Activated T-cell treated with anti-CD3 and anti-CD28 coated beads, Interleukin-2, amount 50 U/mL, for 24 hours (primary cell): Measurements from ENCODE around the gene KLRK1.
A peak's percentile ranks its signal among the peaks of the same experiment; 100 is the strongest.
"Not testable (repeated sequence)": the region's sequence is repeated elsewhere in the genome, so short reads cannot be mapped to it uniquely, and the experiment has no call there.

Source experiments
- DNase-seq: peaks from one replicate; pipeline ENCODE4 v3.0.0-alpha.2; 2020
- H3K27ac Mint-ChIP-seq: 2 replicates; pipeline ENCODE4 v1.8.0; 2020; ENCODE audit warnings: mild to moderate bottlenecking, mixed read lengths
- H3K27me3 Mint-ChIP-seq: 2 replicates; pipeline ENCODE4 v1.8.0; 2020; ENCODE audit warnings: mixed read lengths
- H3K36me3 Mint-ChIP-seq: 2 replicates; pipeline ENCODE4 v1.8.0; 2020; ENCODE audit warnings: low read depth, mixed read lengths
- H3K4me1 Mint-ChIP-seq: 2 replicates; pipeline ENCODE4 v1.8.0; 2020; ENCODE audit warnings: low read depth, mixed read lengths
- H3K4me3 Mint-ChIP-seq: 2 replicates; pipeline ENCODE4 v1.8.0; 2020; ENCODE audit warnings: mild to moderate bottlenecking, moderate library complexity, mixed read lengths
- H3K9me3 Mint-ChIP-seq: 2 replicates; pipeline ENCODE4 v1.8.0; 2020; ENCODE audit warnings: mixed read lengths

The KLRK1 gene

DNA sequence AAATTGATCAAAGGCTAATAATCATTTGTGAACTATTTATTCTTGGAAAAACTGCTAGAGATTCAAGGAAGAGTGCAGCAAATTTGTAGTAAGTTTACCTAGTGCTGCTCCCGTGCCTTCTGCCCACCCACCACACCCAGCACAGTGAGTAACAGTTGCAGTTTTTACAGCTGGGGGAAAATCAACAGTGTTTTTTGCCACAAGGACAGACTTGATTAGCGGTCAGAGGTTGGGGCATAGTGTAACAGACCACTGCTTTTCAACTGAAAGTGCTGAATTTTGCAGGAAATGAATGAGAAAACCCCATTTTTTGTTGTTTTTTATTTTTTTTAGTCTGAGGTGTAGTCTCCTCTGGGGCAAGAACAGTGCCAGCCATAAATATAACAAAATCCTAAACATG, 7.5 kb upstream of the KLRK1 start:
- Mint-ChIP-seq H3K4me1 (peaks cover 59% of the 10 kb centered on the region), H3K9me3 (no peaks in the 10 kb centered on the region), H3K27ac (peak overlapping the region; percentile 58), H3K36me3 (peaks cover 2% of the 10 kb centered on the region), H3K27me3 (peaks cover 11% of the 10 kb centered on the region), H3K4me3 (peak overlapping the region; percentile 53)
- no peak for DNase-seq

DNA sequence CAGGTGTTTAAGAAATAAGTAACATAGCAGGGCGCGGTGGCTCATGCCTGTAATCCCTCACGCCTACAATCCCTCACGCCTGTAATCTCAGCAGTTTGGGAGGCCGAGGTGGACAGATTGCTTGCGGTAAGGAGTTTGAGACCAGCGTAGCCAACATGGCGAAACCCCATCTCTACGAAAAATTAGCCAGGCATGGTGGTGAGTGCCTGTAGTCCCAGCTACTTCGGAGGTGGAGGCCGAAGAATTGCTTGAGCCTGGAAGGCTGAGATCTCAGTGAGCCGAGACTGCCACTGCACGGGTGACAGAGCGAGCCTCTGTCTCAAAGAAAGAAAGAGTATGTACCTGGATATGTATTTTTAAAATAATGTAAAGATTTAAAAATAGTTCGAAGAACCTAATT, 6.3 kb upstream of the KLRK1 start:
- H3K4me3 Mint-ChIP-seq = peak overlapping the region; percentile 24
- peaks cover 11% of the 10 kb centered on the region for H3K27me3 Mint-ChIP-seq
- not testable (repeated sequence) for DNase-seq, H3K36me3 Mint-ChIP-seq, H3K27ac Mint-ChIP-seq, H3K9me3 Mint-ChIP-seq
- H3K4me1 Mint-ChIP-seq = peaks cover 59% of the 10 kb centered on the region

DNA sequence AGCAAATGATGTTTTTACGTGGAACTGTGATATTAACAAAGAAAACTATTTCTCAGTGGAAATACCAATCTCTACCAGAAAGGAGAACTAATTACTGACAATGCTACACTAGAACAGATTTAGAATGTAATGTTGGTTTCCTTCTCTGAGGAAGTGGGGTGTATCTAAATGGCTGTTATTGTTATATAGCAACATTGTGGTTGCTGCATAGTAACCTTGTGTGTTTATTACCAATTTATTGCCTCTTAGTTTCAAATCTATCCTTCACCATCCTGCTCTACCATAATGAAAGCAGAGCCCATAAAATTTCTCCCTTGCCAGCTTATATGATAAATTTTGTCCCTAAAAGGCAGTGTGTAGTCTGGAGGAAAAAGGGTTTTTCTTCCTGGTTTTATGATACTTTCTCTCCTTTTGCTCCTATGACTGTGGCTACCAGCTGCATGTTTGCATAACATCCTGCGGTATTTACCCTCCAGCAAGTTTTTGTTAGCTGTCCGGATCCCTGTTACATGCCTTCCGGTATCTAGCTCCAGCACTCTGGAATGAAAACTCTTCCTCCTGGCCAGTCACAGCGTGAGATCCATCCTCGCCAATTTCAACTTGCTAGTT, 5.7 kb upstream of the KLRK1 start:
- peaks cover 2% of the 10 kb centered on the region for H3K36me3 Mint-ChIP-seq
- H3K9me3 Mint-ChIP-seq = no peaks in the 10 kb centered on the region
- H3K4me3 Mint-ChIP-seq = peak overlapping the region; percentile 19
- no peak for DNase-seq
- peaks cover 56% of the 10 kb centered on the region for H3K4me1 Mint-ChIP-seq
- peak overlapping the region; percentile 88 for H3K27ac Mint-ChIP-seq
- peaks cover 11% of the 10 kb centered on the region for H3K27me3 Mint-ChIP-seq

DNA sequence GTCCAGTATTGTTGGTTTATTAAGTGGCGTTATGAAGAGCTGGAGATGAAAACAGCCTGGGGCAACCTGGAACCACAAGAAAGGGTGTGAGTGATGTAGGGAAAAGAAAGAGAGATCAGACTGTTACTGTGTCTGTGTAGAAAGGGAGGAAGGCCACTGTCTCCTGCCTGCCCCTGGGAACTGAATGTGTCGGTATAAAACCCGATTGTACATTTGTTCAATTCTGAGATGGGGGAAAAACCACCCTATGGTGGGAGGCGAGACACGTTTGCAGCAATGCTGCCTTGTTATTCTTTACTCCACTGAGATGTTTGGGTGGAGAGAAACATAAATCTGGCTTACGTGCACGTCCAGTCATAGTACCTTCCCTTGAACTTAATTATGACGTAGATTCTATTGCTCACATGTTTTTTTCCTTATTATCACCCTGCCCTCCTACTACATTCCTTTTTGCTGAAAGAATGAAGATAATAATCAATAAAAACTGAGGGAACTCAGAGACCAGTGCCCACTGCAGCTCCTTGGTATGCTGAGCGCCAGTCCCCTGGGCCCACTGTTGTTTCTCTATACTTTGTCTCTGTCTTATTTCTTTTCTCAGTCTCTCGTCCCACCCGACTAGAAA, 4.8 kb upstream of the KLRK1 start:
- H3K36me3 Mint-ChIP-seq, H3K9me3 Mint-ChIP-seq, H3K27me3 Mint-ChIP-seq: not testable (repeated sequence)
- peak; percentile 40 for DNase-seq
- Mint-ChIP-seq H3K4me1 (peaks cover 57% of the 10 kb centered on the region), H3K4me3 (peak overlapping the region; percentile 19), H3K27ac (peak overlapping the region; percentile 88)

DNA sequence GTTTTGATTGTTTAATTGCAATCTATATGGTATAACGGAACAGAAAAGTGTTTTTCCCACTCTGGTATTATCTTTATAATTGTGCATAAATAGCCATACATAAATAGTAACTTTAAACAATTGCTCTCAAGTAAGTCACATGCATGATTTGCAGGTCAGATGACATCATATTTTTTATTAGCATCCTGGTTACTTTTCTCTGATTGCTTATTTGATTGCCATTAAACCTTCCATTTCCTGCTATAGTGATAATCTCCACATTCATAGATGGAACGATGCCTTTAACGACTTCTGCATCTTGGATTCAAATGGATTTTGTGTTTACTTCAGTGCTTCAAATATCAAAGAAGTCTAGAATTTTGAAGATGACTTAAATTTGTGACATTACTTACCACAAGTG, 3.5 kb upstream of the KLRK1 start:
- H3K4me1 Mint-ChIP-seq = peaks cover 53% of the 10 kb centered on the region
- no peak overlapping the region for H3K4me3 Mint-ChIP-seq
- no peak for DNase-seq
- H3K27ac Mint-ChIP-seq = peak overlapping the region; percentile 64
- H3K9me3 Mint-ChIP-seq = no peaks in the 10 kb centered on the region
- H3K27me3 Mint-ChIP-seq = peaks cover 7% of the 10 kb centered on the region
- peaks cover 4% of the 10 kb centered on the region for H3K36me3 Mint-ChIP-seq

DNA sequence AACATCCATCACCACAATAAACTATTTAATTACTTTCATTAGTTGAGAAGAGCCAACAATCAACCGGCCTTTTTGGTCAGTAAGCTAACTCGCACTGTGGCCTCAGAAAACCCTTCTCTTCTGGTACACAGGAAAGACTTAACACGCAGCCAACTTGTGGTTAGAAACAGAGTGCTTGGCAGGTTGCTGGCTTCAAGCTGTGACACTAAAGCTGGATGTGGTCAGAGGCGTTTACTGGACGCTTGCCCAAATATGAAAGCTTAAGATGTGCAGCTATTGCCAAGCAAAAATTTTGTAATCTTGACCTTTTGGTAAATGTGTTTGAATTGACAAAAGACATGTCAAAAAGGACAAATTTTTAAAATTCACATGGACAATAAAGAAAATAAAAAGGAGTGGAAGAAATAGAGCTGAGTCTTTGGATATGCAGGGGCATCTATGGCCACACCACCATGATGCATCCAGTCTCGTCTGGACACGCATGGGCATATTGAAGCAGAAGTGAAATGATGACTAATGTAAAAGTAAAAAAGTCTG, 2.6 kb upstream of the KLRK1 start:
- Mint-ChIP-seq H3K4me3 (peak overlapping the region; percentile 59), H3K9me3 (no peaks in the 10 kb centered on the region), H3K4me1 (peaks cover 47% of the 10 kb centered on the region)

DNA sequence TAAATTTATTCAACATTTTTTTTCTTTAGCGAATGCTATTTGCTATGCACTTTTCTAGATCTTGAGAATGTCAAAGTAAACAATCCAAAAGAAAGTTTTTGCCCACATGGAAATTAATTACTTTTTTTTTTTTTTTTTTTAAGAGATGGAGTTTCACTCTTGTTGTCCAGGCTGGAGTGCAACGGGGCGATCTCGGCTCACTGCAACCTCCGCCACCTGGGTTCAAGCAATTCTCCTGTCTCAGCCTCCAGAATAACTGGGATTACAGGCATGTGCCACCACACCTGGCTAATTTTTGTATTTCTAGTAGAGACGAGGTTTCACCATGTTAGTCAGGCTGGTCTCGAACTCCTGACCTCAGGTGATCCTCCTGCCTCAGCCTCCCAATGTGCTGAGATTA, 1.1 kb upstream of the KLRK1 start:
- H3K27ac Mint-ChIP-seq = peak overlapping the region; percentile 77
- not testable (repeated sequence) for H3K4me3 Mint-ChIP-seq, H3K27me3 Mint-ChIP-seq, DNase-seq, H3K9me3 Mint-ChIP-seq
- H3K36me3 Mint-ChIP-seq = peaks cover 13% of the 10 kb centered on the region
- peaks cover 43% of the 10 kb centered on the region for H3K4me1 Mint-ChIP-seq

More for the DNA sequence above, 2.6 kb upstream of the KLRK1 start:
- Mint-ChIP-seq H3K27ac (peak overlapping the region; percentile 85), H3K27me3 (peaks cover 3% of the 10 kb centered on the region), H3K36me3 (peaks cover 5% of the 10 kb centered on the region)
- peak; percentile 21 for DNase-seq

DNA sequence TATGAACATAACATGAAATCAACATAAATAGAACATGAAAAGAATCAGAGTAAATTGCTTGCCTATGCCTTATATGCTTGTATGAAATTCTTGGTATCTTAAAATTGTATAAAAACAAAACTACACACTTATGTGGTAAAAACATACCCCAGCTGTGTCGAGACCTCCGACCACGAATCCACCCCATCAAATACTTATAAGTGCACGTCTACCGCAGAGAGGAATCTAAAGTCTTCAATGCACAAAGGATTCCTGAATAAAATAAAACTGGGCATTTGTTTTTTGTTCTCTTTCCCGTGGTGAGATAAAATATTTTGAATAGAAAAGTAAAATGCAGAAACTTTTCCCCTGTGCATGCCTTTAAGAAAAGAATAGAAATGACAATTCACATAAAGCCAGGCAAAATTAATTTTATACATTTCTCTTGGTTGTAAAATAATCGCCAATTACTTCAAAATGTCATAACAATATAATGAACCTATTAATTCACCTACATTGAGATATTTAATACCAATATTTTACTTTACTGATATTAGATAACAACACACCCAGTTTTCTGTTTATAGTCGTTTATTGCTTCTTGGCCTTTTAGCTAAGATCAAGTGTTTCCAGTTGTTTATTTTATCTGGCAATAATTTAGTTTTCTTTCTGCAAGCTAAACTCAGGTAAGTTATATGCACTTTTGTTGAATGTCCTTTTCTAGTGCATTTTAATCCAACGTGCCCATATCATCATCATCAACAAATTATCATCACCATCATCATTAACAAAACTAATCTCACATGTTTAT, 1.0 kb downstream of the KLRK1 start:
- Mint-ChIP-seq H3K4me1 (peaks cover 39% of the 10 kb centered on the region), H3K9me3 (peaks cover 1% of the 10 kb centered on the region), H3K27ac (peak overlapping the region; percentile 81), H3K27me3 (peaks cover 9% of the 10 kb centered on the region), H3K36me3 (peaks cover 29% of the 10 kb centered on the region), H3K4me3 (peak overlapping the region; percentile 79)
- DNase-seq = no peak

DNA sequence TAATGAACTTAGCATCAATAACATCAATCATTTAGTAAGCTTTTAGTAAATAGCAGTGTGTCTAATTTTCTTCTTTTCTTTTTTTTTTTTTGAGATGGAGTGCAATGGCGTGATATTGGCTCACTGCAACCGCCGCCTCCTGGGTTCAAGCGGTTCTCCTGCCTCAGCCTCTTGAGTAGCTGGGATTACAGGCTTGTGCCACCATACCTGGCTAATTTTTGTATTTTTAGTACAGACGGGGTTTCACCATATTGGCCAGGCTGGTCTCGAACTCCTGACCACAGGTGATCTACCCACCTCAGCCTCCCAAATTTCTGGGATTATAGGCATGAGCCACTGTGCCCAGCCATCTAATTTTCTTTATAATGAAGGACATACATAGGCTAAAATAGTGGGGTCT, 2.3 kb downstream of the KLRK1 start:
- H3K27me3 Mint-ChIP-seq, H3K9me3 Mint-ChIP-seq: not testable (repeated sequence)
- H3K36me3 Mint-ChIP-seq = peaks cover 33% of the 10 kb centered on the region
- DNase-seq = peak; percentile 29
- H3K27ac Mint-ChIP-seq = peak overlapping the region; percentile 83
- H3K4me3 Mint-ChIP-seq = peak overlapping the region; percentile 72
- peaks cover 36% of the 10 kb centered on the region for H3K4me1 Mint-ChIP-seq

DNA sequence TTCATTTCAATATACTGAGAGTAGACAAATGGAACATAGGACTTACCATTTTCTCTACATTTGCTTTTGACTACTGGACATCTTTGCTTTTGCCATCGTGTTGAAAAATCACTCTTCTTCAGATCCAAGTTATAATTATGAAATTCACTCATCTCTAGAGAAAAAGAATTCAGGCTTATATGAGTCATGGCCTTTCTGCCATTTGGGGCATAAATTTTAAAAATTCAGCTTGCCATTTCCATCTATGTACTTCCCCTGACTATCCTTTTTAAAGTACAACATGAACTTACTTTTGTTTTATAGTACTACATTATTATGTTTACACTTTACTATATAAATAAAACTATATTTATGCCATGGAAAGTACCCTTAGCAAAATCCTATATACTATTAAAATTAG, 3.0 kb downstream of the KLRK1 start:
- Mint-ChIP-seq H3K4me3 (peak overlapping the region; percentile 73), H3K27ac (peak overlapping the region; percentile 89)

DNA sequence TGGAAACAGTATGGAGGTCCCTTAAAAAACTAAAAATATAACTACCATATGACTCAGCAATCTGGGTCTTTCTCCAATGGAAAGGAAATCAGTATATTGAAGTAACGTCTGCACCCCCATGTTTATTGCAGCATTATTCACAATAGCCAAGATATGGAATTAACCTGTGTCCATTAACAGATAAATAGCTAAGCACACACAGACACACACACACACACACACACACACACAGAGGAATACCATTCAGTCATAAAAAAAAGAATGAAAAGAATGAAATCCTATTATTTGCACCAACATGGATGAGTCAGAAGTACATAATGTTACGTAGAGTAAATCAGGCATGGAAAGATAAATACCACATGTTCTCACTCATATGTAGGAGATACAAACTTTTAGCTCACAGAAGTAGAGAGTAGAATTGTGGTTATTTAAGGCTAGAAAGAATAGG, 4.7 kb downstream of the KLRK1 start:
- H3K27ac Mint-ChIP-seq = peak overlapping the region; percentile 85
- no peak for DNase-seq
- H3K9me3 Mint-ChIP-seq = peaks cover 1% of the 10 kb centered on the region
- peak overlapping the region; percentile 66 for H3K4me3 Mint-ChIP-seq
- peaks cover 47% of the 10 kb centered on the region for H3K36me3 Mint-ChIP-seq
- peaks cover 12% of the 10 kb centered on the region for H3K27me3 Mint-ChIP-seq
- H3K4me1 Mint-ChIP-seq = peaks cover 36% of the 10 kb centered on the region

More for the DNA sequence above, 3.0 kb downstream of the KLRK1 start:
- Mint-ChIP-seq H3K27me3 (peaks cover 12% of the 10 kb centered on the region), H3K36me3 (peaks cover 38% of the 10 kb centered on the region), H3K4me1 (peaks cover 32% of the 10 kb centered on the region), H3K9me3 (peaks cover 1% of the 10 kb centered on the region)
- DNase-seq = no peak

DNA sequence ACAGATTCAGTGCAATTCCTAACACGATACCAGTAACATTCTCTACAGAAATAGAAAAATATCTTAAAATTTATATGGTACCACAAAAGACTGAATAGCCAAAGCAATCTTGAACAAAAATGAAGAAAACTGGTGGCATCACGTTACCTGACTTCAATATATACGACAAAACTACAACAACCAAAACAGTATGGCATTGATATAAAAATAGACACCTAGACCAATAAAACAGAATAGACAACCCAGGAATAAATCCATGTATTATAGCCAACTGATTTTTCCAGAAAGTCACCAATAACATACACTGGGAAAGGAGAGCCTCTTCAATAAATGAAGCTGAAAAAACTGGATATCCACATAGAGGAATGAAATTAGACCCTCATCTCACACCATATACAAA, 5.7 kb downstream of the KLRK1 start:
- peaks cover 34% of the 10 kb centered on the region for H3K4me1 Mint-ChIP-seq

DNA sequence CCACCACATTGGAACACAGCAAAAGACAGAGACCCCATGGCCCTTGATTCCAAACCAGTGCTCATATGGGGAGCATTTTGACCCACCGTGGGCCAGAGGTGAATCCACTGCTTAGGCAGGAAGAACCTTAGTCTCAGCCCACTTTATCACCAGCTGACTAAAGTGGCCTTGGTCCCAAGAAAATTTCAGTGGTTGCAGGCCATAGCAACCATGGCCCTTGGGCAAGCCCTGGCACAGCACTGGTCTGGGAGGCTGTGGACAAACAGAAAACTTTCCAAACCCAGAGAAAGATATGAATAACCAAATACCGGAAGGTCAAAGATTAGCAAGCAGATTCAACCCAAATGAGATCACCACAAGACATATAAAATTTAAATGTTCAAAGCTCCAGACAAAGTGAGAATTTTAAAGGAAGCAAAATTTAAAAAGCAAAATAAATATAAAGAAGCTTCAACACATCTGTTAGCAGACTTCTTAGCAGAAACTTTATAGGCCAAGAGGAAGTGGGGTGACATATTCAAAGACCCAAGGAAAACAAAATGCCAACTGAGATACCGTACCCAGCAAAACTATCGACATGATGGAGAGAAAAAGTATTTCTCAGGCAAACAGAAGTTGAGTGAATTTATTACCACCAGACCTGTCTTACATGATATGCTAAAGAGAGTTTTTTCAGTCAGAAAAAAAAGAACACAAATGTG, 7.8 kb downstream of the KLRK1 start:
- peaks cover 9% of the 10 kb centered on the region for H3K27me3 Mint-ChIP-seq
- H3K4me1 Mint-ChIP-seq = peaks cover 44% of the 10 kb centered on the region
- H3K4me3 Mint-ChIP-seq = peak overlapping the region; percentile 66
- DNase-seq = peak; percentile 32
- peak overlapping the region; percentile 93 for H3K27ac Mint-ChIP-seq
- H3K9me3 Mint-ChIP-seq = peaks cover 1% of the 10 kb centered on the region
- peaks cover 60% of the 10 kb centered on the region for H3K36me3 Mint-ChIP-seq

More for the DNA sequence above, 5.7 kb downstream of the KLRK1 start:
- peaks cover 11% of the 10 kb centered on the region for H3K27me3 Mint-ChIP-seq
- H3K27ac Mint-ChIP-seq = peak overlapping the region; percentile 85
- peak overlapping the region; percentile 66 for H3K4me3 Mint-ChIP-seq
- peaks cover 50% of the 10 kb centered on the region for H3K36me3 Mint-ChIP-seq
- H3K9me3 Mint-ChIP-seq = peaks cover 1% of the 10 kb centered on the region
- DNase-seq = no peak

DNA sequence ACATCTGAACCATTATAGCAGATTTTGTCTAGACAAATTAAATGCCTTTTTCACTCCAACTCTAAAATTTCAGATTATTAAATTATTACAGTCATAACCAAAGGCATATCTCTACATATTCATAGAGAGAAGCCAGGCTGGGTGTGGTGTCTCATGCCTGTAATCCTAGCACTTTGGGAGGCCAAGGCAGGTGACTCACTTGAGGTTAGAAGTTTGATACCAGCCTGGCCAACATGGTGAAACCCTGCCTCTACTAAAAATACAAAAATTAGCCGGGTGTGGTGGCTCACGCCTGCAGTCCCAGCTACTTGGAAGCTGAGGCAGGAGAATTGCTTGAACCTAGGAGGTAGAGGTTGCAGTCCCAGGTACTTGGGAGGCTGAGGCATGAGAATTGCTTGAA, 11.1 kb downstream of the KLRK1 start:
- not testable (repeated sequence) for H3K9me3 Mint-ChIP-seq, H3K27me3 Mint-ChIP-seq
- Mint-ChIP-seq H3K4me1 (peaks cover 51% of the 10 kb centered on the region), H3K36me3 (peaks cover 58% of the 10 kb centered on the region), H3K4me3 (peak overlapping the region; percentile 15), H3K27ac (peak overlapping the region; percentile 86)
- DNase-seq = peak; percentile 29
